ENCODE results near the gene VMP1. TPM values are rescaled to one million over a fixed set of nuclear protein-coding genes. Genes with fewer than 3 reads are reported as not detected.

Gene VMP1
- total RNA-seq, 1 donor from 2014 or later, result 176 TPM

- intact Hi-C loops (cut with micrococcal nuclease), result loop anchor here (1.0 to 10.0 kb wide), 3 partner anchors 28 to 145 kb away; partner anchors contain the start of gene CLTC
- Mint-ChIP-seq H3K9me3 (no peaks in the 10 kb centered on the region), H3K27me3 (no peaks in the 10 kb centered on the region), H3K36me3 (ENCODE audit: low read depth) (peaks cover 66% of the 10 kb centered on the region), H3K27ac (peak overlapping the region; percentile 77), H3K4me1 (peaks cover 61% of the 10 kb centered on the region), H3K4me3 (peak overlapping the region; percentile 41)
- ChIA-PET POLR2A (interaction anchor here (0.5 to 4.1 kb wide), 4 partner anchors 13 to 51 kb away, joined by 4 to 41 read pairs (median 7); partner anchors contain the start of gene CLTC), CTCF (interaction anchor here (1.5 kb wide), 1 partner anchor 10 kb away, joined by 5 read pairs; no protein-coding TSS in a partner anchor)
- no peak for TF ChIP-seq CTCF (IDR thresholded peaks at IDR 0.05)
- peak; percentile 51 for ATAC-seq (ENCODE audit: low read depth)
- no peak for DNase-seq
Observed at GRCh38 chr17:59669944-59670343, 37.5 kb upstream of the VMP1 start.

DNA sequence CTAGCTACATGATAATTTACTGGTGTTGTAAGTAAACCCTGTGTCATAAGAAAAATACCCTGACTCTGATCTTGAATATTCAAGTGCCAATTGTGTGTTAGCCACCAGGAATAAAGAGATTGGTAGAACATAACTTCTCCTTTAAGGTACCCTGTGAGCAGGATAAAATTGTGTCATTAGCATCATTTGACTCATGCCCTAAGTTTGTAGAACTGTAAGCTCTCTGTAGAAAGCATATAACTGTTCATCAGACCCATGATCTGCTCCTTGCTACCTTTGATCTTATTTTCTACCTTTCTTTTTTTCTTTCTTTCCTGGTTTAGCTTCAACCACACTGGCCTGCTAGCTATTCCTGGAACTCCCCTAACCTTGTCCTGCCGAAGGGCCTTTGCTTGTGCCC, 36.1 kb upstream of the VMP1 start:
- CTCF ChIA-PET, result interaction anchor here (1.4 kb wide), 2 partner anchors 12 to 153 kb away, joined by 3 to 6 read pairs; no protein-coding TSS in a partner anchor
- ATAC-seq (ENCODE audit: low read depth), result no peak
- POLR2A ChIA-PET, result interaction anchor here (0.9 to 4.1 kb wide), 2 partner anchors 24 to 52 kb away, joined by 3 to 41 read pairs; partner anchors contain the start of gene CLTC
- Mint-ChIP-seq H3K27me3 (no peaks in the 10 kb centered on the region), H3K27ac (peak overlapping the region; percentile 72), H3K4me1 (peaks cover 68% of the 10 kb centered on the region), H3K36me3 (ENCODE audit: low read depth) (peaks cover 63% of the 10 kb centered on the region), H3K9me3 (no peaks in the 10 kb centered on the region), H3K4me3 (no peak overlapping the region)
- DNase-seq, result no peak
- TF ChIP-seq CTCF (IDR thresholded peaks at IDR 0.05), result no peak
- intact Hi-C loops (cut with micrococcal nuclease), result loop anchor here (10.0 kb wide), 1 partner anchor 147 kb away; no protein-coding TSS in a partner anchor

DNA sequence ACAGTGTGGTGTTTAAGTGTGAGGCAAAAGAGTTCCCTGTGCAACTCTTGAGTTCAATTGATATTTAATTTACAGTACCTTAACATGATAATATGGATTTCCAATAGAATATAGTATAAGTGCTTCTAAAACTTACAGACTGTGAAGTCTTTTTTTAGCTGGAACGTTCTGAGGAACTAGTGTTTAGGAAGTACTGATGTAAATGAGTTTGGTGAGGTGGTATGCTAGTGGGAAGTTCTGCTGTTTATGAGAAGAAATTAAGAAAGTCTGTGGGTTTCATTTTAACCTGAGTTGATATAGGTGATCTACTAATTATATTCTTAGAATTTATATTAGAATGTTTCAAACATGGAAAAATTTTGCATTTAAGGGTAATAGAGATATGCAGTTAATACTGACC, 32.2 kb upstream of the VMP1 start:
- intact Hi-C loops (cut with micrococcal nuclease), result loop anchor here (10.0 kb wide), 1 partner anchor 150 kb away; no protein-coding TSS in a partner anchor

DNA sequence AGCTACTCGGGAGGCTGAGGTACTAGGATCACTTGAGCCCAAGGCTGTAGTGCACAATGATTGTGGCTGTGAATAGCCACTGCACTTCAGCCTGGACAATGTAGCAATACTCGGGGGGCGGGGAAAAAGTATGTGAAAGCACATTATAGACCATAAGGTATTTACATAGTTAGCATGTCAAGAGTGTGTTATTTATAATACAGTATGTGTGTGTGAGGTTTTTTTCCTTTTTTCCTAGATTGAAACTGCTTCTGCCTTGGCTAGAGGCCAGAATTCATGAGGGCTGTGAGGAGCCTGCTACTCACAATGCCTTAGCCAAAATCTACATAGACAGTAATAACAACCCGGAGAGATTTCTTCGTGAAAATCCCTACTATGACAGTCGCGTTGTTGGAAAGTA, 30.7 kb upstream of the VMP1 start:
- Mint-ChIP-seq H3K27ac (no peak overlapping the region), H3K9me3 (no peaks in the 10 kb centered on the region), H3K4me1 (peaks cover 29% of the 10 kb centered on the region), H3K4me3 (no peak overlapping the region), H3K36me3 (ENCODE audit: low read depth) (peaks cover 69% of the 10 kb centered on the region), H3K27me3 (no peaks in the 10 kb centered on the region)
- ChIA-PET POLR2A (interaction anchor here (0.6 kb wide), 1 partner anchor 161 kb away, joined by 8 read pairs; no protein-coding TSS in a partner anchor), CTCF (no interaction called here)
- ATAC-seq (ENCODE audit: low read depth) (no peak), DNase-seq (no peak)
- TF ChIP-seq CTCF (IDR thresholded peaks at IDR 0.05), result no peak
- intact Hi-C loops (cut with micrococcal nuclease), result loop anchor here (10.0 kb wide), 1 partner anchor 152 kb away; no protein-coding TSS in a partner anchor

More for the DNA sequence above, 32.2 kb upstream of the VMP1 start:
- Mint-ChIP-seq H3K36me3 (ENCODE audit: low read depth) (peaks cover 67% of the 10 kb centered on the region), H3K4me3 (peak overlapping the region; percentile 21), H3K9me3 (no peaks in the 10 kb centered on the region), H3K27ac (peak overlapping the region; percentile 72), H3K27me3 (no peaks in the 10 kb centered on the region), H3K4me1 (peaks cover 44% of the 10 kb centered on the region)
- ATAC-seq (ENCODE audit: low read depth), result peak; percentile 18
- CTCF ChIA-PET, result interaction anchor here (1.0 to 1.2 kb wide), 2 partner anchors 32 to 184 kb away, joined by 3 read pairs; no protein-coding TSS in a partner anchor
- no peak for DNase-seq
- TF ChIP-seq CTCF (IDR thresholded peaks at IDR 0.05), result no peak
- POLR2A ChIA-PET, result interaction anchor here (0.6 to 2.1 kb wide), 2 partner anchors 30 to 56 kb away, joined by 3 to 12 read pairs; partner anchors contain the start of gene CLTC

- intact Hi-C loops (cut with micrococcal nuclease), result loop anchor here (10.0 kb wide), 1 partner anchor 154 kb away; no protein-coding TSS in a partner anchor
- no peak overlapping the region for H3K27ac Mint-ChIP-seq
- POLR2A ChIA-PET, result no interaction called here
Observed at GRCh38 chr17:59678918-59679317, 28.5 kb upstream of the VMP1 start.

More at GRCh38 chr17:59678918-59679317, 28.5 kb upstream of the VMP1 start:
- no peaks in the 10 kb centered on the region for H3K9me3 Mint-ChIP-seq
- no peak overlapping the region for H3K4me3 Mint-ChIP-seq
- CTCF ChIA-PET, result no interaction called here
- H3K36me3 Mint-ChIP-seq (ENCODE audit: low read depth), result peaks cover 79% of the 10 kb centered on the region
- DNase-seq, result no peak
- H3K27me3 Mint-ChIP-seq, result no peaks in the 10 kb centered on the region
- no peak for ATAC-seq (ENCODE audit: low read depth)
- peaks cover 17% of the 10 kb centered on the region for H3K4me1 Mint-ChIP-seq
- TF ChIP-seq CTCF (IDR thresholded peaks at IDR 0.05), result no peak
